GM12864 (cell line): ENCODE results near the gene IFI6.

ENCODE experiments used
- DNase-seq: peaks from one replicate; pipeline ENCODE4 v3.0.0-alpha.2; 2011; ENCODE audit warnings: low read depth
- H3K4me3 ChIP-seq: 2 replicates; pipeline ENCODE4 v1.5.1; 2011; ENCODE audit warnings: mild to moderate bottlenecking, low read depth, low read length, control low read depth
- TF ChIP-seq, protein P1 (sequence below): IDR thresholded peaks from 2 replicates; pipeline ENCODE4 v1.5.1; 2011; ENCODE audit warnings: low read depth, mild to moderate bottlenecking, moderate library complexity, low read length, control low read depth, inconsistent platforms; ENCODE audit errors: missing control alignments

The IFI6 gene

DNA sequence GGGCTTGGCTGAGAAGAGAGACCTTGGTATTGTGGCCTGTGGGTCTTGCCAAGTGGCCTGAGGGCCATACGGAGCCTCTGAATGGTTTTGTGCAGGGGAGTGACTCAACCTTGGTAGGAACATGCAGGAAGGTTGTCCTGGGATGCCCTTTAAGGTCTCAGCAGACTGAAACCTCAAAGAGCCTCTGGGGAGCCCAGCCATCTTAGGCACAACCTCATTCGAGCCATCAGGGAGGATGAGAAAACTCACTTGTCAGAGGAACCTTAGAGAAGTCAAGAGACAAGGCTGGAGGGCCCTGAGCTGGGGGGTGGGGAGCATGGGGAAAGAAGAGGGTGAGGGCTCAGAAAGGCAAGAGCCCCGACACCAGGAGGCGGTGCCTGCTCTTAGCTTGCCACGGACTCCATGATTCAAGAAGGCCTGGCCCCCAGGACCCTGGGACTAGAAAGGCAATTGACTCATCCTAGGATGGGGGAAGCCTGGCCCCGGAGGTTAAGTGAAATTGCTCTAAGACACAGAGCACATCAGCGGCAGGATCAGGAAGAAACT is 13.0 kb downstream of the IFI6 start:
- TF ChIP-seq, protein P1, sequence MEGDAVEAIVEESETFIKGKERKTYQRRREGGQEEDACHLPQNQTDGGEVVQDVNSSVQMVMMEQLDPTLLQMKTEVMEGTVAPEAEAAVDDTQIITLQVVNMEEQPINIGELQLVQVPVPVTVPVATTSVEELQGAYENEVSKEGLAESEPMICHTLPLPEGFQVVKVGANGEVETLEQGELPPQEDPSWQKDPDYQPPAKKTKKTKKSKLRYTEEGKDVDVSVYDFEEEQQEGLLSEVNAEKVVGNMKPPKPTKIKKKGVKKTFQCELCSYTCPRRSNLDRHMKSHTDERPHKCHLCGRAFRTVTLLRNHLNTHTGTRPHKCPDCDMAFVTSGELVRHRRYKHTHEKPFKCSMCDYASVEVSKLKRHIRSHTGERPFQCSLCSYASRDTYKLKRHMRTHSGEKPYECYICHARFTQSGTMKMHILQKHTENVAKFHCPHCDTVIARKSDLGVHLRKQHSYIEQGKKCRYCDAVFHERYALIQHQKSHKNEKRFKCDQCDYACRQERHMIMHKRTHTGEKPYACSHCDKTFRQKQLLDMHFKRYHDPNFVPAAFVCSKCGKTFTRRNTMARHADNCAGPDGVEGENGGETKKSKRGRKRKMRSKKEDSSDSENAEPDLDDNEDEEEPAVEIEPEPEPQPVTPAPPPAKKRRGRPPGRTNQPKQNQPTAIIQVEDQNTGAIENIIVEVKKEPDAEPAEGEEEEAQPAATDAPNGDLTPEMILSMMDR = peak; percentile 2
- H3K4me3 ChIP-seq = peak overlapping the region; percentile 57
- no peak for DNase-seq

DNA sequence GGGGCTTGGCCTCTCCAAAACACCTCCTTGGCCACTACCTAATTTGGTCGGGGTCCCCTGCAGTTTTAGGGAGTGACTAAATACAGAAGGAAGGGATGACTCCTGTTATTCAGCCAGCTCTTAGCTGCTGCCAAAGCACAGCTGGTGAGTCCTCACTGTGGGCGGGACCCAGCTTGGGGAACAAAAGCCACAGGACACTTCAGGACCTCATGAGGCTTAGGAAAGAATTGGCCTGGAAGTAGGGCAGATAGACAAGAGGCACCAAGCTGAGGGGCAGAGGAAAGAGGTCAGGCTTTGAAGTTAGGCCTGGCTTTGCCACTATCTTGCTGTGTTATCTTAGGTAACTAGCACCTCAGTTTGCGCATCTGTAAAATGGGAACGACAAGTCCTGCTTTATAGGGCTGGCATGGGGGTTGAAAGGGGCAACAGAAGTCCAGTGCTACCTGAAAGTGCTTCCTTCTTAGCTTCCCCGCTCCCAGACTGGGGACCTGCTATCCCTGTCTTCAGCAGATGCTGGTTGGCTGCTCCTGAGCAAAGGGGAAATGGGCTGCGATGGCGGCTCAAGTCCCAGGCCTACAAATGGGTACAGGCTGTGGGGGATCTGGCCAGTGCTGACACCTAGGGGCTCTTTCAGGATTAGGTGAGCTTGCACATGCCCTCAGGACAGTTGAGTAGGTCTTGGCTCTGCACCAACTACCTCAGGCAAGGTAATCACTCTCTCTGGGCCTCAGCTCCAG is 15.7 kb downstream of the IFI6 start:
- H3K4me3 ChIP-seq = no peak overlapping the region
- no peak for DNase-seq
- TF ChIP-seq, protein P1 = peak; percentile 26

DNA sequence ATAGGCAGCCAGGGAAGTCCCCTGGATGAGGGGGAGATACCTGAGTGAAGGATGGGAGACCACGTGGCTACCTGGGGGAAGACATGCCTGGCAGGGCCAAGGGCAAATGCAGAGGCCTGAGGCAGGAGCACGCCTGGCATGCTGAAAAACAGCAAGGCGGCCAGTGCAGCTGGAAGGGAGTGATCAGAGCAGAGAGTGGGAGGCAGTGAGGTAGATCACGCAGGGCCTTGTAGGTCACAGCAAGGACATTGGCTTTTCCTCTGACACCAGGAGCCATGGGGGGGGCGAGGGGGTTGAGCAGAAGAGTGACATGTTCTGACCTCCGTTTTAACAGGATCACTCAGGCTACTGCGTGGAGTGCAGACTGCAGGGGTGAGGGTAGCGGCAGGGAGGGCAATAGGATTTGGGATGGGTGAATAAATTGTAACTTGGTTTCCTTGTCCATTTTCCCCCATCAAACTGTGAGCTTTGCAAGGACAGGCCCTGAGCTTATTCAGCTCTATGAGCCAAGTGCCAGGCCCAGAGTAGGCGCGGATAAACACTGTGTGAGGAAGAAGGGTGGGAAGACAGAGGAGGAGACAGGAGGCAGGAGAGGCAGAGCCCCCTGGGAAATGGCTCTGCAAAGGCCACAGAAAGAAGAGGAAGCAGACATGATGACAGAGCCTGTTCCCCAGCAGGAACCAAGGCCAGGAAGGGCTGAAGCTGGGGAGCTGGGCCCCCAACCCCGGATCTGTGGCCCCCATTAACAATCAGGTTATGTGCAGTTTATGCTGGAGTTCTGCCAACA is 16.6 kb downstream of the IFI6 start:
- TF ChIP-seq, protein P1 = no peak
- DNase-seq = no peak

DNA sequence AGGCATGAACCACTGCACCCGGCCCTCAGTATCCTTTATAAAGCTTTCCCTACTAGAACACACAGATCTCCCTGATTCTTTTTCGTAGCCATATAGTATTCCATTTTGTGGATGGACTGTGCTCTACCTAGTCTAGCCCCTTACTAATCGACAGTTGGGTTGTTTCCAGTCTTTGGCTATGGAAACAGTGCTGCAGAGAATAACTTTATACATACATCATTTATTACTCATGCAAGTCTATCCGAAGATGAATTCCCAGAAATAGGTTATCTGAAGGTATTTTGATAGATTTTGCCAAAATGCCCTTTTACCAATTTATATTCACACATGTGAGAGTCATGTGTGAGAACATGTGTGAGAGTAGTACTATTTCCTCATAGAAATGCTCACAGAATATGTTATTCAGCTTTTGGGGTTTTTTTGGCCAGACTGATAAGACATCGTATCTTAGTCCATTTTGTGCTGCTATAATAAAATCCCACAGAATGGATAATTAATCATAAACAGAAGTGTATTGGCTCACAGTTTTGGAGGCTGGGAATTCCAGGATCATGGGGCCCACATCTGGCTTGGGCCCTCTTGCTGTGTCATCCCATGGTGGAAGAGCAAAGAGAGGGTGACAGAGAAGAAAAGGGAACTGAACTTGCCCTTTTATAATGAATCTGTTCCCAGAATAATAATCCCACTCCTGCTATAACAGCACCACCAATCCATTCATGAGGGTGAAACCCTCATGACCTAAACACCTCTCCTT is 19.7 kb downstream of the IFI6 start:
- H3K4me3 ChIP-seq = no peak overlapping the region
- TF ChIP-seq, protein P1 = no peak
- DNase-seq = no peak

More for the DNA sequence above, 16.6 kb downstream of the IFI6 start:
- no peak overlapping the region for H3K4me3 ChIP-seq

DNA sequence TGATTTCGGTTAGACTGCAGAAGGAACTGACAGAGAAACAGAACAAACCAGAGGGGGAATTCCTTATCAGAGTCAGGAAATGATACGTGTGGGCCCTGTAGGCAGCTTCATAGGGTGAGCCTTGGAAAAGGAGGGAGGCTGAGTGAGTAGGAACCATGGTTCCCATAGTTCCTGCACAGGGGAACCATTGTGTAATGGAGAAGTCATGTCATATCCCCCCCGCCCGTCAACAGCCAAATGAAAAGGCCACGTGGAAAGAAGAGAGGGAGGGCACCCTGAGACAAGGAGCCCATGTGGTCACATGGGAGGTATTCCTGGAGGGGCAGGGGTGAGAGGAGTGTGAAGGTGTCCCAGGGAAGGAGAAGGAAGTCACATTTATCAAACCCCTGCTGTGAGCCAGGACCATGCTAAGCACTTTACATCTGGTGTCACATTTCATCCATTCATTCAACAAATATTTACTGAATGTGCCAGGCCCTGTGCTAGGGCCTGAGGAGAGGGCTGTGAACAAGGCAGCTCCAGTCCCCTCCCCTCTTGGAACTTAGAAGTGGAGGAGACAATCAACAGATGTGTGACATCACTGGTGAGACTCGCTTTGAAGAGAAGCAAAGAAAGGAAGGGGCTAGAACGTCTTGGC is 21.3 kb downstream of the IFI6 start:
- no peak overlapping the region for H3K4me3 ChIP-seq
- no peak for DNase-seq
- TF ChIP-seq, protein P1 = no peak

DNA sequence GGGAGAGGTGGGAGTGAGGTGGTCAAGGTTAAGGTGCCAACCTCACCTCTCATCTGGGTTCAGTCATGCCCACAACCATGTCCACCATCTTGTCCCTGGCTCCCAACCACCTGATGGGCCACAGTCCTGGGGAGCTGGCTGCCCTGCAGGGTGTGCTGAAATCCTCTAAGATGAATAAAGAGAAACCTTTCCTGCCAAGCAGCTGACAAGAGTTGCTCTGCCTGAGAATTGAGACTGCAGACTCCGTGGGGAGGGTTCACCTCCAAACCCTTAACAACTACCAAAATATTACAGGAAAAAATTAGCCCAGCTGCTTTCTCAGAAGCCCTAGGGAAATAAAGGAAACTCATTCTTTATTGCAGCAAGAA is 21.8 kb downstream of the IFI6 start:
- no peak overlapping the region for H3K4me3 ChIP-seq
- TF ChIP-seq, protein P1 = no peak
- no peak for DNase-seq
